ENCODE measurements around the gene FECH. TPM values are rescaled to one million over a fixed set of nuclear protein-coding genes. Genes with fewer than 3 reads are reported as not detected.

Gene FECH
- total RNA-seq, 1 experiment from 2014 or later: 24.1 TPM

DNA sequence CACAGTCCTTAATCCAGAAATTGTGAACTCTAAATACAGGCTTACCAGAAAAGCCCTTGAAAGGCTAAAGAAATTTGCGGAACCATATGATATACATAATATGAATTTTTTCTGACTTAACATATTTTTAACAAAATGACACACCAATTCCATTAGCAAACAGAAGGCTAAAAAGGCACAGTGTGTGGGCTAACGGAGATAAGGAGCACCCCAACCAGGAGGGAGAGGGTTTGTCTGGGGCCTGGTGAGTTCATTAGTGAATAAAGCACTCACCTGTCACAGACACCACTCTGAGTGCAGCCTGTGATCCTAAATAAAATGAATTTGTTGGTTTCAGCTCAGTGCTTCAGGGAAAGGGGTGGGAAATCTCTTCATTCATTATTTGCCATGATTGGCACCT, 2.7 kb upstream of the FECH start:
- no peak overlapping the region for H2BK20ac ChIP-seq (ENCODE audit: low read depth, low read length, poor library complexity, severe bottlenecking)
- no peak overlapping the region for H4K5ac ChIP-seq (ENCODE audit: insufficient read length, low read depth, low read length)
- H2AFZ ChIP-seq (ENCODE audit: low read length): no peak overlapping the region
- no peak overlapping the region for H3K18ac ChIP-seq (ENCODE audit: insufficient read length, low read depth, low read length)
- no peaks in the 10 kb centered on the region for H3K79me1 ChIP-seq (ENCODE audit: insufficient read depth, low read depth, low read length, poor library complexity, severe bottlenecking)
- H3K23me2 ChIP-seq (ENCODE audit: insufficient read length, low read depth, low read length, poor library complexity, severe bottlenecking): peaks cover 11% of the 10 kb centered on the region
- H3K4me1 ChIP-seq (ENCODE audit: insufficient read depth, low read length): peaks cover 6% of the 10 kb centered on the region; the same call in 1 of the 2 replicates
- Mint-ChIP-seq H3K36me3 (ENCODE audit: insufficient read depth in 1 of 3, low read depth in 3 of 3) (no peaks in the 10 kb centered on the region), H3K4me3 (no peak overlapping the region), H3K27ac (no peak overlapping the region), H3K4me1 (peaks cover 16 to 17% of the 10 kb centered on the region in 2 experiments), H3K27me3 (ENCODE audit: low read depth) (no peaks in the 10 kb centered on the region), H3K9me3 (no peaks in the 10 kb centered on the region)
- no peak overlapping the region for H3K4me2 ChIP-seq (ENCODE audit: insufficient read depth, insufficient read length, low read length)
- no peak overlapping the region for H2AK5ac ChIP-seq (ENCODE audit: insufficient read length, low read length)
- no peak overlapping the region for H3K23ac ChIP-seq (ENCODE audit: insufficient read length, low read depth, low read length)
- no peaks in the 10 kb centered on the region for H3K27me3 ChIP-seq (ENCODE audit: insufficient read depth, low read length)
- no peak overlapping the region for H3K14ac ChIP-seq (ENCODE audit: insufficient read depth, low read length)
- H3K4ac ChIP-seq (ENCODE audit: low read depth, low read length): no peak overlapping the region
- no peak overlapping the region for H3T11ph ChIP-seq (ENCODE audit: low read length)
- no CpG with 5 or more reads among the region's 2 CpGs for WGBS (ENCODE audit: extremely low coverage, insufficient read length, low lambda C conversion rate)
- no peaks in the 10 kb centered on the region for H4K20me1 ChIP-seq (ENCODE audit: control insufficient read depth, insufficient read depth, insufficient read length)
- H3K79me2 ChIP-seq (ENCODE audit: insufficient read depth, low read length): no peaks in the 10 kb centered on the region
- H2BK12ac ChIP-seq (ENCODE audit: insufficient read length, low read depth, low read length): no peak overlapping the region
- TF ChIP-seq, protein P1, sequence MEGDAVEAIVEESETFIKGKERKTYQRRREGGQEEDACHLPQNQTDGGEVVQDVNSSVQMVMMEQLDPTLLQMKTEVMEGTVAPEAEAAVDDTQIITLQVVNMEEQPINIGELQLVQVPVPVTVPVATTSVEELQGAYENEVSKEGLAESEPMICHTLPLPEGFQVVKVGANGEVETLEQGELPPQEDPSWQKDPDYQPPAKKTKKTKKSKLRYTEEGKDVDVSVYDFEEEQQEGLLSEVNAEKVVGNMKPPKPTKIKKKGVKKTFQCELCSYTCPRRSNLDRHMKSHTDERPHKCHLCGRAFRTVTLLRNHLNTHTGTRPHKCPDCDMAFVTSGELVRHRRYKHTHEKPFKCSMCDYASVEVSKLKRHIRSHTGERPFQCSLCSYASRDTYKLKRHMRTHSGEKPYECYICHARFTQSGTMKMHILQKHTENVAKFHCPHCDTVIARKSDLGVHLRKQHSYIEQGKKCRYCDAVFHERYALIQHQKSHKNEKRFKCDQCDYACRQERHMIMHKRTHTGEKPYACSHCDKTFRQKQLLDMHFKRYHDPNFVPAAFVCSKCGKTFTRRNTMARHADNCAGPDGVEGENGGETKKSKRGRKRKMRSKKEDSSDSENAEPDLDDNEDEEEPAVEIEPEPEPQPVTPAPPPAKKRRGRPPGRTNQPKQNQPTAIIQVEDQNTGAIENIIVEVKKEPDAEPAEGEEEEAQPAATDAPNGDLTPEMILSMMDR (conservative IDR thresholded peaks at IDR 0.05): no peak
- no peak overlapping the region for H4K8ac ChIP-seq (replicated peaks; ENCODE audit: insufficient read length, low read depth, low read length)
- no peak overlapping the region for H3K9ac ChIP-seq (ENCODE audit: extremely low read depth, insufficient read length, low read length)
- DNase-seq: no peak
- H2BK15ac ChIP-seq (ENCODE audit: low read depth, low read length): no peak overlapping the region
- H4K91ac ChIP-seq (ENCODE audit: insufficient read length, low read depth, low read length): no peak overlapping the region
- no peaks in the 10 kb centered on the region for H3K9me3 ChIP-seq (ENCODE audit: control insufficient read depth, low read depth, low read length)
- H3K27ac ChIP-seq (ENCODE audit: insufficient read length, low read depth, low read length): no peak overlapping the region
- H2BK120ac ChIP-seq (ENCODE audit: low read depth, low read length, poor library complexity, severe bottlenecking): no peak overlapping the region
- no peak overlapping the region for H2BK5ac ChIP-seq (ENCODE audit: insufficient read length, low read length)
- H3K56ac ChIP-seq (ENCODE audit: insufficient read length, low read depth, low read length): no peak overlapping the region

Measured in H9 (cell line).